CD14-positive monocyte (primary cell): ENCODE measurements around the gene TTC9B. TPM values are rescaled to one million over a fixed set of nuclear protein-coding genes. Genes with fewer than 3 reads are reported as not detected.

ENCODE experiments used
- DNase-seq, 3 donors: peaks; one replicate each; pipeline ENCODE4 v3.0.0-alpha.2; 2011 to 2022
- H2AFZ ChIP-seq: 2 replicates; pipeline ENCODE4 v1.6.0; 2012; ENCODE audit warnings: mild to moderate bottlenecking, low read depth, low read length, inconsistent platforms; ENCODE audit not compliant: insufficient read depth, poor library complexity, severe bottlenecking
- H3K27ac ChIP-seq, 2 donors: 1 replicate in 1 of 2; 2 replicates in 1 of 2; pipeline ENCODE4 v1.5.1; 2012 to 2013; ENCODE audit warnings: low read length in 2 of 2, control low read depth in 1 of 2, inconsistent platforms in 1 of 2, low read depth in 1 of 2, mild to moderate bottlenecking in 1 of 2
- H3K27me3 ChIP-seq, 2 donors: one replicate each; pipeline versions ENCODE4 v1.6.0 to v1.6.1; 2011 to 2013; ENCODE audit warnings: low read length in 2 of 2; ENCODE audit not compliant: control insufficient read depth in 2 of 2, insufficient read depth in 2 of 2
- H3K36me3 ChIP-seq, 2 donors: replicated peaks in 1 of 2; 1 replicate in 1 of 2; 2 replicates in 1 of 2; pipeline versions ENCODE4 v1.5.1 to v1.6.1; 2012 to 2013; ENCODE audit warnings: low read length in 2 of 2, control low read depth in 1 of 2, inconsistent platforms in 1 of 2, mild to moderate bottlenecking in 1 of 2; ENCODE audit not compliant: insufficient read depth in 2 of 2, control insufficient read depth in 1 of 2
- H3K4me1 ChIP-seq, 2 donors: 1 replicate in 1 of 2; 2 replicates in 1 of 2; pipeline versions ENCODE4 v1.5.1 to v1.6.1; 2012 to 2013; ENCODE audit warnings: low read length in 2 of 2, control low read depth in 1 of 2, inconsistent platforms in 1 of 2, mild to moderate bottlenecking in 1 of 2, moderate library complexity in 1 of 2; ENCODE audit not compliant: insufficient read depth in 2 of 2, control insufficient read depth in 1 of 2
- H3K4me2 ChIP-seq: replicated peaks from 2 replicates; pipeline ENCODE3; 2012; ENCODE audit warnings: low read length, moderate library complexity, mild to moderate bottlenecking; ENCODE audit not compliant: poor library complexity, severe bottlenecking; ENCODE audit errors: extremely low read depth
- H3K4me3 ChIP-seq, 3 experiments: fragments of 200-600 bp in 1 of 3; sonication (generic) in 1 of 3; replicated peaks in 1 of 3; 1 replicate in 2 of 3; 2 replicates in 1 of 3; pipeline ENCODE4 v1.5.1; 2011 to 2013; ENCODE audit warnings: low read length in 3 of 3, mild to moderate bottlenecking in 3 of 3, control low read depth in 2 of 3, low read depth in 2 of 3, inconsistent platforms in 1 of 3, moderate library complexity in 1 of 3
- H3K79me2 ChIP-seq: 2 replicates; pipeline ENCODE4 v1.6.0; 2012; ENCODE audit warnings: mild to moderate bottlenecking, control low read depth, inconsistent platforms, low read length, moderate library complexity; ENCODE audit not compliant: insufficient read depth
- H3K9ac ChIP-seq: 2 replicates; pipeline ENCODE4 v1.6.0; 2017; ENCODE audit warnings: low read length, mild to moderate bottlenecking; ENCODE audit not compliant: insufficient read depth, poor library complexity, severe bottlenecking
- H3K9me3 ChIP-seq, 2 donors: replicated peaks in 1 of 2; 1 replicate in 1 of 2; 2 replicates in 1 of 2; pipeline versions ENCODE4 v1.5.1 to v1.6.1; 2012 to 2013; ENCODE audit warnings: low read length in 2 of 2, control low read depth in 1 of 2; ENCODE audit not compliant: control insufficient read depth in 1 of 2, insufficient read depth in 1 of 2
- H4K20me1 ChIP-seq: 2 replicates; pipeline ENCODE4 v1.6.0; 2012; ENCODE audit warnings: mild to moderate bottlenecking, low read length, control low read depth, moderate library complexity; ENCODE audit not compliant: insufficient read depth
- H3K27ac Mint-ChIP-seq, 7 donors: one replicate each; pipeline ENCODE4 v1.8.0; 2020; ENCODE audit warnings: mild to moderate bottlenecking in 7 of 7, mixed read lengths in 7 of 7, moderate library complexity in 6 of 7, inconsistent platforms in 2 of 7
- H3K27me3 Mint-ChIP-seq, 3 donors: one replicate each; pipeline ENCODE4 v1.8.0; 2021 to 2022; ENCODE audit warnings: low read depth in 3 of 3, mild to moderate bottlenecking in 3 of 3, mixed read lengths in 3 of 3, moderate library complexity in 3 of 3, inconsistent platforms in 1 of 3
- H3K36me3 Mint-ChIP-seq, 2 donors: one replicate each; pipeline ENCODE4 v1.8.0; 2020; ENCODE audit warnings: mixed read lengths in 2 of 2, inconsistent platforms in 1 of 2, mild to moderate bottlenecking in 1 of 2
- H3K4me1 Mint-ChIP-seq: one replicate; pipeline ENCODE4 v1.8.0; 2020; ENCODE audit warnings: mild to moderate bottlenecking, mixed read lengths
- H3K4me3 Mint-ChIP-seq, 2 donors: one replicate each; pipeline ENCODE4 v1.8.0; 2020; ENCODE audit warnings: mild to moderate bottlenecking in 2 of 2, mixed read lengths in 2 of 2, moderate library complexity in 1 of 2
- H3K9me3 Mint-ChIP-seq, 7 donors: one replicate each; pipeline ENCODE4 v1.8.0; 2020 to 2022; ENCODE audit warnings: mixed read lengths in 7 of 7, mild to moderate bottlenecking in 6 of 7, moderate library complexity in 6 of 7, inconsistent platforms in 2 of 7
- WGBS: methylation state at CpG from one replicate; pipeline ENCODE4 v1.1.5; 2013; ENCODE audit warnings: missing lambda C conversion rate; ENCODE audit not compliant: insufficient coverage; 5-methylcytosine and 5-hydroxymethylcytosine counted together
- intact Hi-C, 2 donors: fragments of 100-400 bp; cut with micrococcal nuclease; formaldehyde crosslinking; loops; one replicate each; pipeline versions ENCODE4 v1.15.0 to v1.15.1; 2023
- polyA plus RNA-seq, 3 donors: library from polyadenylated mRNA; depleted of rRNA in 1 of 3; unstranded in 2 of 3; stranded (reverse) in 1 of 3; fragments of 300-500 nt in 2 of 3; fragments of >200 nt in 1 of 3; fragmentation: Illumina TruSeq in 2 of 3; gene quantifications; 1 replicate in 2 of 3; 2 replicates in 1 of 3; pipeline ENCODE4 v1.2.3, GENCODE V29; 2012 to 2021
- TF ChIP-seq, protein P1 (sequence below): fragments of 200-600 bp; IDR thresholded peaks from one replicate; pipeline ENCODE4 v1.8.0; 2022; ENCODE audit warnings: antibody characterized with exemption, mild to moderate bottlenecking

The TTC9B gene
- polyA plus RNA-seq, 3 donors, result not detected

- Mint-ChIP-seq H3K36me3 (peaks cover 37 to 46% of the 10 kb centered on the region in 2 donors), H3K27me3 (peaks cover 0 to 2% (median 0%) of the 10 kb centered on the region in 3 donors), H3K4me1 (peaks cover 26% of the 10 kb centered on the region), H3K9me3 (peaks cover 0 to 2% (median 0%) of the 10 kb centered on the region in 7 donors), H3K4me3 (no peak overlapping the region), H3K27ac (peak overlapping the region in 6 of 7 donors; percentile 8 to 87 (median 38))
- Histone ChIP-seq H3K4me1 (peaks cover 14 to 21% of the 10 kb centered on the region in 2 donors), H4K20me1 (peaks cover 90% of the 10 kb centered on the region), H3K79me2 (peaks cover 64% of the 10 kb centered on the region), H2AFZ (no peak overlapping the region), H3K4me3 (no peak overlapping the region), H3K9ac (no peak overlapping the region), H3K9me3 (no peaks in the 10 kb centered on the region), H3K27me3 (no peaks in the 10 kb centered on the region), H3K4me2 (no peak overlapping the region), H3K27ac (peak overlapping the region in 1 of 2 donors; percentile 75), H3K36me3 (peaks cover 33 to 40% of the 10 kb centered on the region in 2 donors)
- DNase-seq, result no peak
- 100% methylated on average over 3 of the region's 3 CpGs for WGBS
- TF ChIP-seq, protein P1, sequence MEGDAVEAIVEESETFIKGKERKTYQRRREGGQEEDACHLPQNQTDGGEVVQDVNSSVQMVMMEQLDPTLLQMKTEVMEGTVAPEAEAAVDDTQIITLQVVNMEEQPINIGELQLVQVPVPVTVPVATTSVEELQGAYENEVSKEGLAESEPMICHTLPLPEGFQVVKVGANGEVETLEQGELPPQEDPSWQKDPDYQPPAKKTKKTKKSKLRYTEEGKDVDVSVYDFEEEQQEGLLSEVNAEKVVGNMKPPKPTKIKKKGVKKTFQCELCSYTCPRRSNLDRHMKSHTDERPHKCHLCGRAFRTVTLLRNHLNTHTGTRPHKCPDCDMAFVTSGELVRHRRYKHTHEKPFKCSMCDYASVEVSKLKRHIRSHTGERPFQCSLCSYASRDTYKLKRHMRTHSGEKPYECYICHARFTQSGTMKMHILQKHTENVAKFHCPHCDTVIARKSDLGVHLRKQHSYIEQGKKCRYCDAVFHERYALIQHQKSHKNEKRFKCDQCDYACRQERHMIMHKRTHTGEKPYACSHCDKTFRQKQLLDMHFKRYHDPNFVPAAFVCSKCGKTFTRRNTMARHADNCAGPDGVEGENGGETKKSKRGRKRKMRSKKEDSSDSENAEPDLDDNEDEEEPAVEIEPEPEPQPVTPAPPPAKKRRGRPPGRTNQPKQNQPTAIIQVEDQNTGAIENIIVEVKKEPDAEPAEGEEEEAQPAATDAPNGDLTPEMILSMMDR, result no peak
- intact Hi-C loops, result no loop called here
These were observed 44.2 kb upstream of the TTC9B start for GRCh38 chr19:40262422-40262821.

DNA sequence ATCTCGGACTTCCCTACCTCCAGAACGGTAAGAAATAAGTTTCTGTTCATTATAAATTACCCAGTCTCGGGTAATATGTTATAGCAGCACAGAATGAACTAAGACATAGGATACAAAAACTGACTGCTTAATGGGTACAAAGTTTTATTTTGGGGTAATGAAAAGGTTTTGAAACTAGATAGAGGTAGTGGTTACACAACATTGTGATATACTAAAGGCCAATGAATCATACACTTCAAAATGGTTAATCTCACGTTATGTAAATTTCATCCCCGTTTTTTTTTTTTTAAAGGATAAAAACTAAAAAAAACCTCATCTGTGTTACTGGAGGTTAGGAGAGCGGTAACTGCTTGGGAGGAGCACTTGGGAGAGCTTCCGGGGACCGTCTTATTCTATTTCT, 43.4 kb upstream of the TTC9B start:
- H3K4me1 Mint-ChIP-seq, result peaks cover 26% of the 10 kb centered on the region
- peaks cover 40 to 44% of the 10 kb centered on the region in 2 donors for H3K36me3 ChIP-seq
- peaks cover 0 to 2% (median 0%) of the 10 kb centered on the region in 7 donors for H3K9me3 Mint-ChIP-seq
- no peaks in the 10 kb centered on the region for H3K27me3 Mint-ChIP-seq
- no peak overlapping the region for H3K9ac ChIP-seq
- intact Hi-C loops, result no loop called here
- peak overlapping the region in 1 of 2 donors; percentile 75 for H3K27ac ChIP-seq
- H3K4me3 Mint-ChIP-seq, result peak overlapping the region in 1 of 2 donors; percentile 51
- peaks cover 14 to 21% of the 10 kb centered on the region in 2 donors for H3K4me1 ChIP-seq
- WGBS, result no CpG with 5 or more reads among the region's 8 CpGs
- peak in 2 of 3 donors; percentile 35 for DNase-seq
- peaks cover 90% of the 10 kb centered on the region for H4K20me1 ChIP-seq
- H3K9me3 ChIP-seq, result no peaks in the 10 kb centered on the region
- H3K27me3 ChIP-seq, result no peaks in the 10 kb centered on the region
- H3K4me2 ChIP-seq, result peak overlapping the region; percentile 29
- peaks cover 38 to 49% of the 10 kb centered on the region in 2 donors for H3K36me3 Mint-ChIP-seq
- H3K79me2 ChIP-seq, result peaks cover 64% of the 10 kb centered on the region
- no peak overlapping the region for H3K4me3 ChIP-seq
- H2AFZ ChIP-seq, result no peak overlapping the region
- peak overlapping the region; percentile 67 to 89 (median 79) for H3K27ac Mint-ChIP-seq
- TF ChIP-seq, protein P1, result no peak
